GM12878 (cell line): ENCODE results near the gene MEF2C. TPM values are rescaled to one million over a fixed set of nuclear protein-coding genes. Genes with fewer than 3 reads are reported as not detected.
A peak's percentile ranks its signal among the peaks of the same experiment; 100 is the strongest.

Experiments used
- ATAC-seq: fragments of 200-7000 bp; cut with Tn5 transposase; 3 replicates; pipeline ENCODE4 v1.9.1; 2020; ENCODE audit warnings: mild to moderate bottlenecking, moderate library complexity
- BruUV-seq: library from RNA; stranded (reverse); fragments of 400-500 nt; replicated peaks from 2 replicates; lab custom pipeline; 2021; lab: Mats Ljungman, UMichigan
- CTCF ChIA-PET: fragments of 300-600 bp; sonication (Branson Sonifier 250); formaldehyde crosslinking; extraction: SDS; loops from one replicate; lab custom pipeline; 2021; ENCODE audit warnings: inconsistent platforms; lab: Yijun Ruan, JAX
- POLR2A ChIA-PET: fragments of 350-600 bp; formaldehyde crosslinking; extraction: SDS; loops from one replicate; lab custom pipeline; 2021; ENCODE audit warnings: inconsistent platforms; lab: Charles Lee
- RAD21 ChIA-PET: fragments of 300-600 bp; sonication (Branson Sonifier 250); formaldehyde crosslinking; loops from one replicate; lab custom pipeline; 2023; ENCODE audit warnings: antibody characterized with exemption; ENCODE audit not compliant: unreplicated experiment; lab: Charles Lee
- SMC1A ChIA-PET: fragments of 300-600 bp; sonication (Branson Sonifier 250); formaldehyde crosslinking; loops from one replicate; lab custom pipeline; 2023; ENCODE audit not compliant: unreplicated experiment, uncharacterized antibody; lab: Charles Lee
- DNase-seq: peaks from one replicate; pipeline ENCODE4 v3.0.0-alpha.2; 2011; ENCODE audit warnings: low read depth, low spot score
- FAIRE-seq: peaks from 3 replicates; lab custom pipeline; 2011; peaks lifted over from hg19 to GRCh38; lab: Jason Lieb, UNC
- H2AFZ ChIP-seq: 2 replicates; pipeline ENCODE4 v1.6.0; 2011; ENCODE audit warnings: low read depth, low read length, control low read depth; ENCODE audit not compliant: control insufficient read depth
- H3K27ac ChIP-seq: 2 replicates; pipeline ENCODE4 v1.5.1; 2011; ENCODE audit warnings: control low read depth; ENCODE audit not compliant: control insufficient read depth, insufficient read depth
- H3K27me3 ChIP-seq, 2 experiments: replicated peaks in 1 of 2; 2 replicates each; pipeline versions ENCODE4 v1.6.0 to v1.6.1; 2011; ENCODE audit warnings: low read length in 1 of 2; ENCODE audit not compliant: control insufficient read depth in 2 of 2, insufficient read depth in 2 of 2
- H3K36me3 ChIP-seq, 2 experiments: 2 replicates each; pipeline ENCODE4 v1.5.1; 2011; ENCODE audit warnings: low read length in 1 of 2; ENCODE audit not compliant: control insufficient read depth in 2 of 2, insufficient read depth in 2 of 2
- H3K4me1 ChIP-seq: 2 replicates; pipeline ENCODE4 v1.6.1; 2011; ENCODE audit warnings: mild to moderate bottlenecking, low read length, moderate library complexity, mixed read lengths; ENCODE audit not compliant: control insufficient read depth, insufficient read depth
- H3K4me2 ChIP-seq: 2 replicates; pipeline ENCODE4 v1.6.0; 2011; ENCODE audit warnings: control low read depth; ENCODE audit not compliant: control insufficient read depth, insufficient read depth
- H3K4me3 ChIP-seq: fragments of 200-600 bp; sonication (generic); 2 replicates; pipeline ENCODE4 v1.5.1; 2016
- H3K79me2 ChIP-seq: 2 replicates; pipeline ENCODE4 v1.6.0; 2011; ENCODE audit warnings: low read length; ENCODE audit not compliant: control insufficient read depth, insufficient read depth
- H3K9ac ChIP-seq: 2 replicates; pipeline ENCODE4 v1.8.0; 2011; ENCODE audit warnings: low read length, control low read depth, mixed read lengths; ENCODE audit not compliant: control insufficient read depth, insufficient read depth
- H3K9me3 ChIP-seq: replicated peaks from 3 replicates; pipeline ENCODE4 v1.5.1; 2011; ENCODE audit warnings: mild to moderate bottlenecking, low read length; ENCODE audit not compliant: control insufficient read depth, insufficient read depth
- H4K20me1 ChIP-seq: 2 replicates; pipeline ENCODE4 v1.6.0; 2011; ENCODE audit not compliant: control insufficient read depth, insufficient read depth
- BHLHE40 ChIP-seq, 2 experiments: fragments of 450-650 bp in 1 of 2; IDR thresholded peaks; 2 replicates each; pipeline ENCODE4 v1.6.1; 2011 to 2017; ENCODE audit warnings: low read depth in 2 of 2, borderline replicate concordance in 1 of 2, improper control_type of control experiment in 1 of 2, low read length in 1 of 2, mild to moderate bottlenecking in 1 of 2
- BRCA1 ChIP-seq: IDR thresholded peaks from 2 replicates; pipeline ENCODE4 v1.6.1; 2011; ENCODE audit warnings: low read depth, low read length, improper control_type of control experiment
- CBX3 ChIP-seq: fragments of 200-600 bp; sonication (generic); IDR thresholded peaks from 2 replicates; pipeline ENCODE4 v1.6.1; 2016; ENCODE audit warnings: low read depth, borderline replicate concordance
- CBX5 ChIP-seq: sonication (generic); IDR thresholded peaks from 2 replicates; pipeline ENCODE4 v1.6.1; 2016; ENCODE audit warnings: low read depth, moderate library complexity, mild to moderate bottlenecking, inconsistent platforms
- CEBPB ChIP-seq, 2 experiments: fragments of 150-350 bp in 1 of 2; IDR thresholded peaks; 2 replicates each; pipeline ENCODE4 v1.6.1; 2012 to 2014; ENCODE audit warnings: low read depth in 2 of 2, low read length in 2 of 2, borderline replicate concordance in 1 of 2, inconsistent platforms in 1 of 2
- CEBPZ ChIP-seq: fragments of 150-350 bp; IDR thresholded peaks from 2 replicates; pipeline ENCODE4 v1.6.1; 2016; ENCODE audit warnings: low read depth, low read length
- CHD1 ChIP-seq: IDR thresholded peaks from 2 replicates; pipeline ENCODE4 v1.6.1; 2012; ENCODE audit warnings: low read depth, low read length, improper control_type of control experiment
- EED ChIP-seq: sonication (generic); IDR thresholded peaks from 2 replicates; pipeline ENCODE4 v1.6.1; 2016; ENCODE audit warnings: antibody characterized with exemption, low read depth
- ETV6 ChIP-seq, 2 experiments: fragments of 450-650 bp in 1 of 2; IDR thresholded peaks in 1 of 2; conservative IDR thresholded peaks in 1 of 2; 2 replicates each; pipeline ENCODE4 v1.6.1; 2014; ENCODE audit warnings: antibody characterized with exemption in 1 of 2, borderline replicate concordance in 1 of 2, low read depth in 1 of 2, mild to moderate bottlenecking in 1 of 2, moderate library complexity in 1 of 2
- JUND ChIP-seq: IDR thresholded peaks from 2 replicates; pipeline ENCODE4 v1.6.1; 2012; ENCODE audit warnings: low read depth, mild to moderate bottlenecking, low read length, improper control_type of control experiment, moderate library complexity
- NFYA ChIP-seq: IDR thresholded peaks from 2 replicates; pipeline ENCODE4 v1.6.1; 2011; ENCODE audit warnings: low read depth, mild to moderate bottlenecking, low read length, improper control_type of control experiment, borderline replicate concordance
- NR2C2 ChIP-seq: IDR thresholded peaks from 2 replicates; pipeline ENCODE4 v1.6.1; 2011; ENCODE audit warnings: borderline replicate concordance, low read depth; ENCODE audit not compliant: control insufficient read depth, insufficient read length
- RUNX3 ChIP-seq: IDR thresholded peaks from 2 replicates; pipeline ENCODE4 v1.6.1; 2012; ENCODE audit warnings: low read length, inconsistent platforms
- TCF3 ChIP-seq: IDR thresholded peaks from 2 replicates; pipeline ENCODE4 v1.6.1; 2012; ENCODE audit warnings: low read depth, mild to moderate bottlenecking, low read length, borderline replicate concordance; ENCODE audit not compliant: insufficient read depth
- ZNF384 ChIP-seq: IDR thresholded peaks from 2 replicates; pipeline ENCODE4 v1.6.1; 2012; ENCODE audit warnings: low read depth, mild to moderate bottlenecking, low read length, improper control_type of control experiment, borderline replicate concordance
- WGBS: methylation state at CpG from one replicate; pipeline ENCODE4 v1.1.6; 2016; ENCODE audit warnings: low lambda C conversion rate; ENCODE audit not compliant: insufficient replicate concordance, insufficient coverage; ENCODE audit errors: missing lambda C conversion rate; 5-methylcytosine and 5-hydroxymethylcytosine counted together
- in situ Hi-C: fragments of 300-500 bp; cut with MboI; formaldehyde crosslinking; loops from 9 replicates; pipeline ENCODE4 v1.14.3; 2018; ENCODE audit warnings: mixed read lengths
- intact Hi-C: fragments of 100-400 bp; cut with micrococcal nuclease; formaldehyde crosslinking; loops from one replicate; pipeline ENCODE4 v1.14.2; 2022; ENCODE audit not compliant: unreplicated experiment
- polyA plus RNA-seq, 11 experiments: library from polyadenylated mRNA; depleted of rRNA in 4 of 11; unstranded in 6 of 11; stranded (reverse) in 5 of 11; fragments of >200 nt; fragmentation: Nextera tagmentation in 4 of 11; fragmentation: Illumina TruSeq in 1 of 11; extraction: Ambion mirVana in 4 of 11; extraction: Trizol in 1 of 11; gene quantifications; 1 replicate in 1 of 11; 2 replicates in 10 of 11; pipeline versions ENCODE4 v1.2.1 to v1.2.3, GENCODE V29; 2011 to 2016; ENCODE audit warnings: inconsistent platforms in 2 of 11, missing spikeins in 2 of 11, low read depth in 1 of 11
- total RNA-seq, 4 experiments: library from RNA; depleted of rRNA in 3 of 4; stranded (reverse); fragments of >200 nt in 3 of 4; fragmentation: Illumina TruSeq in 1 of 4; extraction: Trizol in 1 of 4; gene quantifications; 2 replicates each; pipeline versions ENCODE4 v1.2.1 to v1.2.3, GENCODE V29; 2013 to 2021
- TF ChIP-seq, protein P1 (sequence below): IDR thresholded peaks from 2 replicates; pipeline ENCODE4 v1.6.1; 2011; ENCODE audit warnings: low read depth, mild to moderate bottlenecking, low read length, moderate library complexity, borderline replicate concordance; ENCODE audit errors: extremely low read depth
- TF ChIP-seq, protein P2 (sequence below): IDR thresholded peaks from 2 replicates; pipeline ENCODE4 v1.6.1; 2011; ENCODE audit warnings: borderline replicate concordance, low read depth, mild to moderate bottlenecking, moderate library complexity, low read length; ENCODE audit not compliant: insufficient read depth, poor library complexity, severe bottlenecking

MEF2C gene
- total and polyA plus RNA-seq, 10 of the 15 experiments (the other 5 are each of a cell fraction or from before 2014, with no cell fraction given) = 104 to 225 (median 180) TPM

- FAIRE-seq (no peak), DNase-seq (no peak), ATAC-seq (peak; percentile 32)
- H3K9me3 ChIP-seq = no peaks in the 10 kb centered on the region
- POLR2A ChIA-PET = interaction anchor here (0.7 to 5.8 kb wide), 12 partner anchors 9 to 93 kb away, joined by 3 to 39 read pairs (median 4); partner anchors contain the start of gene MEF2C
- peaks cover 21% of the 10 kb centered on the region for H3K4me1 ChIP-seq
- SMC1A ChIA-PET = interaction anchor here (0.7 to 24.1 kb wide), 25 partner anchors 10 to 412 kb away, joined by 3 to 591 read pairs (median 8); partner anchors contain the start of gene MEF2C
- RAD21 ChIA-PET = interaction anchor here (0.7 to 16.1 kb wide), 21 partner anchors 9 to 910 kb away, joined by 3 to 594 read pairs (median 8); partner anchors contain the start of gene MEF2C
- in situ Hi-C loops (loop anchor here (10.0 kb wide), 1 partner anchor 86 kb away; no protein-coding TSS in a partner anchor), intact Hi-C loops (loop anchor here (10.0 kb wide), 1 partner anchor 1444 kb away; no protein-coding TSS in a partner anchor)
- 5% methylated on average over 2 of the region's 2 CpGs for WGBS
- peak overlapping the region; percentile 69 for H3K9ac ChIP-seq
- CTCF ChIA-PET = interaction anchor here (1.0 to 7.0 kb wide), 11 partner anchors 8 to 451 kb away, joined by 3 to 104 read pairs (median 4); no protein-coding TSS in a partner anchor
- peaks cover 0 to 15% of the 10 kb centered on the region in 2 experiments for H3K36me3 ChIP-seq
- peak overlapping the region; percentile 92 for H3K4me2 ChIP-seq
- no TSS peak for BruUV-seq
- H3K27ac ChIP-seq = peak overlapping the region; percentile 86
- H4K20me1 ChIP-seq = no peaks in the 10 kb centered on the region
- H3K79me2 ChIP-seq = peaks cover 99% of the 10 kb centered on the region
- peak overlapping the region; percentile 70 for H3K4me3 ChIP-seq
- no peak overlapping the region for H2AFZ ChIP-seq
- H3K27me3 ChIP-seq = no peaks in the 10 kb centered on the region
- no peak for TF ChIP-seq CBX5
- no peak for TF ChIP-seq CHD1
- no peak for TF ChIP-seq CEBPZ
- no peak for TF ChIP-seq BHLHE40 (IDR thresholded peaks at IDR 0.05; ENCODE audit: borderline replicate concordance in 1 of 2, low read depth in 2 of 2, low read length in 1 of 2)
- no peak for TF ChIP-seq JUND
- no peak for TF ChIP-seq CBX3
- no peak for TF ChIP-seq NFYA
- TF ChIP-seq BRCA1 = no peak
- no peak for TF ChIP-seq ETV6 (conservative IDR thresholded peaks at IDR 0.05 in 1 of 2, IDR thresholded peaks at IDR 0.05 in 1 of 2; ENCODE audit: borderline replicate concordance in 1 of 2, low read depth in 1 of 2)
- TF ChIP-seq, protein P1, sequence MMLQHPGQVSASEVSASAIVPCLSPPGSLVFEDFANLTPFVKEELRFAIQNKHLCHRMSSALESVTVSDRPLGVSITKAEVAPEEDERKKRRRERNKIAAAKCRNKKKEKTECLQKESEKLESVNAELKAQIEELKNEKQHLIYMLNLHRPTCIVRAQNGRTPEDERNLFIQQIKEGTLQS = no peak
- no peak for TF ChIP-seq CEBPB (IDR thresholded peaks at IDR 0.05; ENCODE audit: borderline replicate concordance in 1 of 2, low read depth in 2 of 2, low read length in 2 of 2)
- TF ChIP-seq, protein P2, sequence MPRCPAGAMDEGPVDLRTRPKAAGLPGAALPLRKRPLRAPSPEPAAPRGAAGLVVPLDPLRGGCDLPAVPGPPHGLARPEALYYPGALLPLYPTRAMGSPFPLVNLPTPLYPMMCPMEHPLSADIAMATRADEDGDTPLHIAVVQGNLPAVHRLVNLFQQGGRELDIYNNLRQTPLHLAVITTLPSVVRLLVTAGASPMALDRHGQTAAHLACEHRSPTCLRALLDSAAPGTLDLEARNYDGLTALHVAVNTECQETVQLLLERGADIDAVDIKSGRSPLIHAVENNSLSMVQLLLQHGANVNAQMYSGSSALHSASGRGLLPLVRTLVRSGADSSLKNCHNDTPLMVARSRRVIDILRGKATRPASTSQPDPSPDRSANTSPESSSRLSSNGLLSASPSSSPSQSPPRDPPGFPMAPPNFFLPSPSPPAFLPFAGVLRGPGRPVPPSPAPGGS = no peak
- no peak for TF ChIP-seq NR2C2
- no peak for TF ChIP-seq EED
- TF ChIP-seq RUNX3 = no peak
- no peak for TF ChIP-seq ZNF384
- TF ChIP-seq TCF3 = no peak
Observed at GRCh38 chr5:88820581-88820980, 62.4 kb downstream of the MEF2C start.
